ENCODE data around the gene LCN10.

DNA sequence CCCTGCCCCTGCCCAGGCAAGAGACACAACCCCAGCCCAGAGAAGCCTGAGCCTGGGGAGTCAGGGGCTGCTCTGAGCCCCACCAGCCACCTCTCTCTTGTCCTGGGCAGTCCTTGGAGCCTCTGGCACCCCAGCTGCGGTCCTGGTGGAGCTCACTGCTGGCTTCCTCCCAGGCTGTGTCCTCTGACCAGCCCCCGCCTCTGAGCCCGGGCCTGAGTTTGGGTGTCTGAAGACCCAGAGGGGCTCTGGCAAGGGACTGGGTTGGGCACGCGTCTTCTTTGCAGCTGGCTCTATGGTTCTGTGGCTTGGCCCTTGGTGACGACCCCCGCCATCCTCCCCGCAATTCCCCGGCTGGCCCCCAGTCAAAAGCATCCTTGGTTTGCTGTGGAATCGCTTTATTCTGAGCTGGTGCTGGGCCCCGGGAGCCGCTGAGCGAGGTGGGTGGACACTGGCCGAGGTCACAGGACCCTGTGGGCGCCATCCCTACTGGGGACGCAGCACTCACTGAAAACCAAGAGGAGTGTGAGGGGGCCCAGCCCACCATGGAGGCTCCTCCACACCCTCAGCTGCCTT lies 985 bp upstream of the LCN10 start:
- TF ChIP-seq, protein P1, sequence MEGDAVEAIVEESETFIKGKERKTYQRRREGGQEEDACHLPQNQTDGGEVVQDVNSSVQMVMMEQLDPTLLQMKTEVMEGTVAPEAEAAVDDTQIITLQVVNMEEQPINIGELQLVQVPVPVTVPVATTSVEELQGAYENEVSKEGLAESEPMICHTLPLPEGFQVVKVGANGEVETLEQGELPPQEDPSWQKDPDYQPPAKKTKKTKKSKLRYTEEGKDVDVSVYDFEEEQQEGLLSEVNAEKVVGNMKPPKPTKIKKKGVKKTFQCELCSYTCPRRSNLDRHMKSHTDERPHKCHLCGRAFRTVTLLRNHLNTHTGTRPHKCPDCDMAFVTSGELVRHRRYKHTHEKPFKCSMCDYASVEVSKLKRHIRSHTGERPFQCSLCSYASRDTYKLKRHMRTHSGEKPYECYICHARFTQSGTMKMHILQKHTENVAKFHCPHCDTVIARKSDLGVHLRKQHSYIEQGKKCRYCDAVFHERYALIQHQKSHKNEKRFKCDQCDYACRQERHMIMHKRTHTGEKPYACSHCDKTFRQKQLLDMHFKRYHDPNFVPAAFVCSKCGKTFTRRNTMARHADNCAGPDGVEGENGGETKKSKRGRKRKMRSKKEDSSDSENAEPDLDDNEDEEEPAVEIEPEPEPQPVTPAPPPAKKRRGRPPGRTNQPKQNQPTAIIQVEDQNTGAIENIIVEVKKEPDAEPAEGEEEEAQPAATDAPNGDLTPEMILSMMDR (IDR thresholded peaks at IDR 0.05), result no peak
- TF ChIP-seq EP300 (IDR thresholded peaks at IDR 0.05), result no peak
- TF ChIP-seq POLR2A (IDR thresholded peaks at IDR 0.05), result no peak
- no peak for TF ChIP-seq POLR2AphosphoS5 (IDR thresholded peaks at IDR 0.05)
